Ovary (tissue), 9 donors: Measurements from ENCODE around the gene SLTM. TPM values are rescaled to one million over a fixed set of nuclear protein-coding genes. Genes with fewer than 3 reads are reported as not detected.
"Not testable (repeated sequence)": the region's sequence is repeated elsewhere in the genome, so short reads cannot be mapped to it uniquely, and the experiment has no call there.

ENCODE experiments used
- DNase-seq, 5 donors: peaks; one replicate each; pipeline ENCODE4 v3.0.0-alpha.2; 2019 to 2020
- H3K27ac ChIP-seq, 2 donors: fragments of 200-600 bp; one replicate each; pipeline versions ENCODE4 v1.5.1 to v1.8.0; 2019 to 2022
- H3K27me3 ChIP-seq: fragments of 200-600 bp; one replicate; pipeline ENCODE4 v1.8.0; 2022
- H3K36me3 ChIP-seq: fragments of 200-600 bp; sonication (generic); one replicate; pipeline ENCODE4 v1.5.1; 2019
- H3K4me1 ChIP-seq: one replicate; pipeline ENCODE4 v1.8.1; 2013; ENCODE audit warnings: mild to moderate bottlenecking, moderate library complexity; ENCODE audit not compliant: insufficient read depth
- H3K4me3 ChIP-seq: fragments of 200-600 bp; sonication (generic); one replicate; pipeline ENCODE4 v1.5.1; 2017
- H3K9me3 ChIP-seq, 2 donors: fragments of 200-600 bp in 1 of 2; sonication (generic) in 1 of 2; one replicate each; pipeline versions ENCODE4 v1.5.1 to v1.8.1; 2013 to 2019; ENCODE audit warnings: mild to moderate bottlenecking in 1 of 2, moderate library complexity in 1 of 2
- CTCF ChIP-seq, 3 donors: fragments of 450-650 bp in 2 of 3; fragments of 200-600 bp in 1 of 3; IDR thresholded peaks; one replicate each; pipeline versions ENCODE4 v1.5.1 to v1.8.0; 2016 to 2022; ENCODE audit warnings: antibody characterized with exemption in 3 of 3, mild to moderate bottlenecking in 1 of 3
- EP300 ChIP-seq: sonication (generic); formaldehyde crosslinking; IDR thresholded peaks from one replicate; pipeline ENCODE4 v1.6.1; 2017; ENCODE audit warnings: antibody characterized with exemption
- POLR2A ChIP-seq: fragments of 450-650 bp; IDR thresholded peaks from one replicate; pipeline ENCODE4 v1.6.1; 2017; ENCODE audit warnings: antibody characterized with exemption, mild to moderate bottlenecking, moderate library complexity
- WGBS, 3 donors: extraction: QIAGEN DNeasy Blood & Tissue Kit in 1 of 3; methylation state at CpG; one replicate each; pipeline versions ENCODE4 v1.1.5 to v1.1.7; 2013 to 2017; 5-methylcytosine and 5-hydroxymethylcytosine counted together
- intact Hi-C, 4 donors: fragments of 100-400 bp; cut with DNase I; formaldehyde crosslinking; loops; one replicate each; pipeline versions ENCODE4 v1.11.0 to v1.15.1; 2022 to 2023
- polyA plus RNA-seq, 2 donors: library from polyadenylated mRNA; stranded (reverse); fragments of 200-250 nt in 1 of 2; fragments of 350-450 nt in 1 of 2; fragmentation: Illumina TruSeq in 1 of 2; extraction: RNeasy Lipid Tissue Mini Kit (QIAGEN cat#74804) in 1 of 2; gene quantifications; one replicate each; pipeline ENCODE4 v1.2.3, GENCODE V29; 2013 to 2014
- total RNA-seq, 7 donors: library from RNA; depleted of rRNA in 2 of 7; stranded (reverse); fragments of >200 nt in 2 of 7; fragmentation: NEBNext Ultra II Directional in 3 of 7; extraction: Animal tissue kit (Norgen Biotek cat#: 25700) in 3 of 7; gene quantifications; one replicate each; pipeline versions ENCODE4 v1.1.0 to v1.2.4, GENCODE V29; 2016 to 2023
- donor health status: DM: no; HTN: no; CAD: no; lungs with moderate emphysema.
- donor health status: DM: no; HTN: no; CAD: no.
- donor health status: Bipolar disorder and iron deficiency.
- donor health status: DM: yes; HTN: yes; CAD: no.
- donor health status: DM: no; HTN: no; CAD: no.
- donor health status: DM: yes; HTN: yes; CAD: no.

The SLTM gene
- total and polyA plus RNA-seq, 9 donors, result 48.6 to 76.1 (median 66.4) TPM

- peaks cover 6% of the 10 kb centered on the region for H3K4me1 ChIP-seq
- no peak for DNase-seq
- no peaks in the 10 kb centered on the region for H3K36me3 ChIP-seq
- H3K27ac ChIP-seq, result no peak overlapping the region
- H3K4me3 ChIP-seq, result no peak overlapping the region
- WGBS, 3 donors, result 38 to 55% (median 45%) methylated on average over 2 of the region's 2 CpGs
- TF ChIP-seq POLR2A (no peak), CTCF (IDR thresholded peaks at IDR 0.05) (no peak), EP300 (no peak)
- intact Hi-C loops, result no loop called here
- no peaks in the 10 kb centered on the region for H3K27me3 ChIP-seq
- no peaks in the 10 kb centered on the region for H3K9me3 ChIP-seq
Measured at GRCh38 chr15:58924327-58924726, 9.2 kb downstream of the SLTM start.

GRCh38 chr15:58923696-58924300 is 9.7 kb downstream of the SLTM start:
- no peaks in the 10 kb centered on the region for H3K9me3 ChIP-seq
- H3K4me1 ChIP-seq, result peaks cover 8% of the 10 kb centered on the region
- no peaks in the 10 kb centered on the region for H3K36me3 ChIP-seq
- H3K4me3 ChIP-seq, result no peak overlapping the region
- no peak for DNase-seq
- WGBS, 3 donors, result 88 to 90% (median 88%) methylated on average over 10 of the region's 10 CpGs
- intact Hi-C loops, result no loop called here
- no peaks in the 10 kb centered on the region for H3K27me3 ChIP-seq
- TF ChIP-seq CTCF (IDR thresholded peaks at IDR 0.05) (no peak), EP300 (no peak), POLR2A (no peak)
- H3K27ac ChIP-seq, result no peak overlapping the region

DNA sequence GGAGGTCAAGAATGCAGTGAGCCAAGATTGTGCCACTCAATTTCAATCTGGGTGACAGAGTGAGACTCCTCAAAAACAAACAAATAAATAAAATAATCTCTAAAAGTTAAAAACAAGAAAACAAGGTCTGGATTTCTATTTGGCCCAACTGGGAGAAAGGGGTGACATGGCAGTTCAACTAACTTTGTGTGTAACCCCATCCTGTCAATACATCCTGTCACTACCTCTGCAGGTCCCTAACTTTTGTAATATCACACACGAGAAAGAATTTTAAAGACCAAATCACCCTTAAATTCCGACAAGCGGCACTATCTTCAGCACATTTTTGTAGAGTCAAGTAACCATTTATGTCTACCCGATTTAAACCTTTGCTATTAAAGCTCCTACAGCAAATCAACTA is 10.2 kb downstream of the SLTM start:
- no peak overlapping the region for H3K4me3 ChIP-seq
- peaks cover 9% of the 10 kb centered on the region for H3K4me1 ChIP-seq
- DNase-seq, result no peak
- 89 to 94% (median 91%) methylated on average over 4 of the region's 4 CpGs for WGBS, 3 donors
- no peak overlapping the region for H3K27ac ChIP-seq
- no peaks in the 10 kb centered on the region for H3K27me3 ChIP-seq
- H3K36me3 ChIP-seq, result no peaks in the 10 kb centered on the region
- H3K9me3 ChIP-seq, result no peaks in the 10 kb centered on the region
- intact Hi-C loops, result no loop called here
- TF ChIP-seq CTCF (IDR thresholded peaks at IDR 0.05) (no peak), POLR2A (no peak), EP300 (no peak)

DNA sequence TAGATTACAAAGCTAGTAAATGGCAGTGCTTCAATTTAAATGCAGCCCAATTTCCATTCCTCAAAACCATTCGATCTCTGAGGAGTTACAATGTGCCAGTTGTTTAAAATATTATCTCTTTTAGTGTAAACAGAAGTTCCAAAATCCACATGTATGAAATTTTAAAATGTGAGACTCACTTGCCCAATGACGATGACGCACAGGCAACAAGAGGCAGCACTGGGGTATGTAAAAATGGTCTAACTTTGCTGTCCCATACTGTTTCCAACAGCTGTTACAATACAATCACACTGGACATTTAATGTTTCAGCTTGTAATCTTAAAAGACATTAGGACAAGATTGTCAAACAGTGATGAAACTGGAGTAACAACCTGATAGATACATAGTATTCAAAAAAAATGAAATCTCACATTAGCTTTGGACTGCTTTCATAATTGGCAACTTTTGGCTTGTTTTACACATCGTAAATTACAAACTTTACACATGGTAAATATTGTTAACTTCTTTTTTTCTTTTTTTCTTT is 12.2 kb downstream of the SLTM start:
- peaks cover 9% of the 10 kb centered on the region for H3K4me1 ChIP-seq
- WGBS, 3 donors, result 84 to 85% (median 85%) methylated on average over 4 of the region's 4 CpGs

GRCh38 chr15:58920447-58920846 is 13.0 kb downstream of the SLTM start:
- WGBS, 3 donors, result 91 to 98% (median 91%) methylated on average over 7 of the region's 7 CpGs
- H3K9me3 ChIP-seq, H3K4me1 ChIP-seq, H3K4me3 ChIP-seq, H3K27me3 ChIP-seq, DNase-seq, H3K36me3 ChIP-seq, intact Hi-C loops, H3K27ac ChIP-seq: not testable (repeated sequence)

More for the DNA sequence above, 12.2 kb downstream of the SLTM start:
- intact Hi-C loops, result no loop called here
- H3K4me3 ChIP-seq, result no peak overlapping the region
- no peaks in the 10 kb centered on the region for H3K27me3 ChIP-seq
- no peak for DNase-seq
- no peaks in the 10 kb centered on the region for H3K36me3 ChIP-seq
- TF ChIP-seq POLR2A (no peak), CTCF (IDR thresholded peaks at IDR 0.05) (no peak), EP300 (no peak)
- H3K27ac ChIP-seq, result no peak overlapping the region
- H3K9me3 ChIP-seq, result no peaks in the 10 kb centered on the region
